NCI-H187 (cell line): ENCODE measurements around the gene PAM.

Experiments
- DNase-seq, 2 experiments: peaks; one replicate each; lab custom pipeline; 2025; lab: John Stamatoyannopoulos, UW

The PAM gene

GRCh38 chr5:102754767-102755431 is at the start of gene PAM:
Gene PAM, plus strand, starts transcription at chr5:102755305. Its CDS starts 110,891 bp downstream, at chr5:102866196.
- DNase-seq, result peak in 1 of 2 experiments; percentile 38

- DNase-seq, result no peak
Observed at GRCh38 chr5:102711525-102712385, 43.4 kb upstream of the PAM start.

- no peak for DNase-seq
Observed at GRCh38 chr5:102713278-102713677, 41.8 kb upstream of the PAM start.

DNA sequence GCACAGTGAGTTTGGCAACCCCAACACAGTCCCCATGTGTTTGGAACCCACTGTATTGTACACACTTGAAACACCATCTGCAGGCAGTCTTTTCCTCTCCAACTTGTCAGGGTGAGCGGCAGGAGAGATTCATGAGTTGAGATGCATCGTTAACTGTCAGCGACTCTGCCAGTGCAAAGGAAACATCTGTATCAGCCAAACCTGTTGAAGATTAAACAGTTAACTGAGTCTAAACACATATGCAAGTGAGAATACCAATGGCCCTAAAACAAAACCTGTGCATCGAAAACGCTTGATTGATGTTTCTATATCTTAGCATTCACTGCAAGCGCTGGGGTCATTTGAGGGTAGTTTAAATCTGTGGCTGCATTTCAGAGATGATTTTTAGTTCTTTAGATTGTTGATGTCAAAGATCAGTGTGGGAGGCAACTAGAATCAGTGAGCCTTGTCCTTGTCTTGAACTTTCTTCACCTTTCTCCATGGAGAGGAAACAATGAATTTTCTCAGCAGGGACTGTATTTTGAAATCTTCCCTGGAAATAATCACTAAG is 41.3 kb upstream of the PAM start:
- no peak for DNase-seq

DNA sequence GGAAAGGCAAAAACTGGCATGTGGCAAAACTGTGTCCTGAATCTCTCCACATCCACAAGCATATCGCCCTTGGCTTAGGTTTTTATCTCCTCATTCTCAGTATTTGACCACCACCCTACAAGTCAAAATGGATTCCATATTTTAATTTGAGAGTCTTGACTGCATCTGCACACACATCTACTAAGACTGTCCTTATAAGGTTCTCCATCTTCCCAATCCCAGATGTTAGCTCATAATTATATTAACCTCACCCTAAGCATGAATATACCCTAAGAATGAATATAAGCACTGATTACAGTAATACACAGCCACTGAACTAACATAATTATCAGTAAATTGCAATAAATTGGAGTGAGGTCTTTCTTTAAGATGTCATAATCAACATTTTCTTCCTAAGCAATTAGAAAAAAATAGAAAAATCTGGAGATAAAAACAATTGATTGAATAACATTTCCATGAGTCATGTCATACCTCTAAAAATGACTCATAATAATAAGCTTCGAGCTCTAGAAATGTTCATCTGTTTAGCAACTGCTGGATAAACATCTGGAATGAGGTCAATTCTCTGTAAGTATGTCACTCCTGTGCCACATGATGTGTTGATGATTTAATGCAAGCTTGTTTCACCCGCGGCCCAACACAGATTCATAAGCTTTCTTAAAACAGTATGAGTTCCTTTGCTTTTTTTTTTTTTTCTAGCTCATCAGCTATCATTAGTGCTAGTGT is 39.9 kb upstream of the PAM start:
- DNase-seq, result no peak

DNA sequence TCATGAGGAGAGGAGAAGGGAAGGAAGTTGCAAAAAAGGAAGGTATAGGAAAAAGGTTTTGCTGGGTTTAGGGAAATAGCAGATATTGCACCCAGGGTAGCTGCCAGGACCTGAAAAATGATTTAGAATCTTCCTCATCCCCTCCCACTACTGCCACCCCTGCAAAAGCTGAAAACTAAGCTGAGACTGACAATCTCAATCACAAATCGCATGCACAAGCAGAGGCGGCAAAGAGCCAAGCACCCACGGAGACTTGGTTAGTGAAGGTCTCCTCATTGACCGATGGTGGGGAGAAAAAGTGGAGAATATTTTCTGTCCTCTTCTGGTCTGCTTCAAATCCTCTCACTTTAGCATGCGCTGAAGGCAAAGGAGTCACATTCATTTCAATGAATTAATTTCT is 39.1 kb upstream of the PAM start:
- DNase-seq, result no peak

GRCh38 chr5:102718819-102719218 is 36.3 kb upstream of the PAM start:
- no peak for DNase-seq

- DNase-seq, result no peak
Observed at GRCh38 chr5:102719886-102720285, 35.2 kb upstream of the PAM start.

DNA sequence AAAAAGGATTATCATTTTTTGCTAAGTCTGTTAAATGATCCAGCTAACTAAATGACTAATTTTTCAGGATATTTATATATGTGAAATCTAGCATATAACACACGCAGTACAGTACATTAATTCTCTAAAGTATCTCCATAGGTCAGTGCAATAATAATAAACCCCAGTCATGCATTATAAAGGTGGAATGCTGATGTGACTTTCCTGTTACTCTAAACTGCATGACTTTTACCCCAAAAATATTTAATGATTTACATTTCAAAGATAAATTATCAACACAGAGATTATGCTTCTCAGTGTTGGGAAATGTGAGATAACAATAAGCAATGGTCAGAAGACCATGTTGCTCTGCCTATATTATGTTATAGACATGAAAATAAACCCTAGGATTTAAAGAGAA is 34.1 kb upstream of the PAM start:
- DNase-seq, result no peak

DNA sequence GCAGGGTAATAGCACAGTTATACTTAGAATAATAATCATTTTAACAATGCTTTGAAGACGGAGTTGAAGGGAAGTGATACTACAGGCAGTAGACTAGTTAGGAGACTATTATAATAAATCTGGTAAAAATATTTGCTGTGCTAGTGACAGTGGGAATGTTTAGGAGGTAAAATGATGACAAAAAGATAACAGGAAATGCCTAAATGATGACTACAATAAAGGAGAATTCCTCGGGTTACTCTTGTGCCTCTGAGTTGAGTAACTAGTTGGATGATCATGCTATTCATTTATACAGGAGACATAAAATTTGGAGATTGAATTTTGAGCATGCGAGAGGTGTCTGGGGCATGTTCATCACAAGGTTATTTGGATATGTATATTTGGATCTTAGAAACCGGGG is 32.2 kb upstream of the PAM start:
- no peak for DNase-seq

GRCh38 chr5:102731693-102732092 is 23.4 kb upstream of the PAM start:
- no peak for DNase-seq

DNA sequence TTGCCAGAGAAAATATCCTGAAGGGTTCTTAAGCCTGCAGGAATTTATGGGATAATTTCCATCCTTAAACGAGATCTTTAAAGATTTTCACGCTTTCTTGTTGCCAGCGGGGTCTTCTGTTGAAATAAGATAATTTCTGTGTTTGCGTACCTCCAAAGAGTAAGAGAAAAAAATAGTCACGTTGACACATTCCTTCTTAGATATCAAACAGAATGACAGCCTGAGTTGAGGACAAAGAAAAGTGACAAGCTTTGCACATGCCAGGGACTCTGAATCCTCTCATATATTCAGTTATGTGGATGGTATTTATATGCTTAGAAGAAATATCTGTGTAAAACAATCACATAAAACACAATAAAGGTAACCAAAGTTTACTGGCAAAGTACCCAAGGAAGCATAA is 21.6 kb upstream of the PAM start:
- no peak for DNase-seq

- no peak for DNase-seq
Observed at GRCh38 chr5:102737161-102737560, 17.9 kb upstream of the PAM start.

GRCh38 chr5:102737805-102738469 is 17.2 kb upstream of the PAM start:
- DNase-seq, result no peak

DNA sequence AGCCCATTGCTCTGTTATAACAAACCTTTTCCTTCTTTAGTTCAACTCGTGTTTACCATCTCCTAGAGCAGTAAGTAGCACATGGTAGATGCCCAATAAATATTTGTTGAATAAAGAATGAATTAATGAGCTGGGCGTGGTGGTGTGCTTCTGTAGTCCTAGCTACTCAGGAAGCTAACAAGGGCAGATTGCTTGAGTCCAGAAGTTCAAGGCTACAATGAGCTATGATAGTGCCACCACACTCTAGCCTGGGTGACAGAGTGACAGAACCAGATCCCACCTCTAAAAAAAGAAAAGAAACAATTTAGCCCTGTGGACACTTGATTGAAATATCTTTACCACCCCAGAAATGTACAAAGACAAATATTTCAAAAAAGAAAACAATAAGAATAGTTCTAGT is 14.6 kb upstream of the PAM start:
- no peak for DNase-seq

GRCh38 chr5:102742215-102742614 is 12.9 kb upstream of the PAM start:
- DNase-seq, result no peak

DNA sequence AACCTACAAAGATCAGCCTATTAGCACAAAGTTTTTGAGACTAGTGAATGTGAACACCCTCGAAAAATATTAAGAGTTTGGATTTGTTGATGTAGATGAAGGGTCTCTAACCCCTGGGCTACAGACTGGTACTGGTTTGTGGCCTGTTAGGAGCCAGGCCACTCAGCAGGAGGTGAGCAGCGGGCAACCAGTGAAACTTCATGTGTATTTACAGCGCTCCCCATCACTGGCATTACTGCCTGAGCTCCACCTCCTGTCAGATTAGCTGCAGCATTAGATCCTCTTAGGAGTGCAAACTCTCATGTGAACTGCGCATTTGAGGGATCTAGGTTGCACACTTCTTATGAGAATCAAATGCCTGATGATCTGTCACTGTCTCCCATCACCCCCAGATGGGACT is 11.2 kb upstream of the PAM start:
- DNase-seq, result no peak

DNA sequence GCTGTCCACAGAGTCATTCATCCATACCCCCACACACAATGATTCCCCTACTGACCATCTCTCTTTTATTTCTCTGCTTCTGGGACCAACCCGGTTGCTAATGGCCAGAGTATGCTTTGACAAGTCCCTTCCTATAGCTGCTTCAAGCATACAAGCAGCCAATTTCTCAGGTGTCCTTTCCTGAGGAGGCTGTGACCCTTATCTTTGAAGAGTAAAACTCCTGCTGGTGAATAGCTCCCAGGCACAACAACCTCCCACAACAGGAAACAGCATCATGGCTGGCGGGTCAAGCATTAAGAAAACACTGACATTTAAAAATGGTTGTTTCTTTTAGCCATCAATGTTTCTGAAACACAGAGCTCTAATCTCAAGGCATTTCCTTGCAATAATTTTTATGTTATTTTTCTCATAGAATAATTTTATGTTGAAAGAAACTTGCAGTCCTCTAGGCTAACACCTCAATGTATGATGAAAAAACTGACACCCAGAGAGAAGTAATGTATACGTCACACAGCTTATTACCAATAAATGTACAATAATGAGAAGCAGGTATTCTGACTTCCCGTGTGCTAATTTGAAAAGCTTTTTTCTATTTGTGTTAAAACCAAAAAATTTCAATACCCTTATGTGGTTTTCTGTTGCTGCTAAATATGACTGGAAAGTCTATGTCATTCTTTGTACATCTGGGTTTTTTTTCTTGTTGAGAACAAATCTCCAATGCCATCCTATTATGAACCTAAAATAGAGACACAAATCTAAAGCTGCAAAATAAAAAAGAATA is 7.5 kb upstream of the PAM start:
- DNase-seq, result no peak

DNA sequence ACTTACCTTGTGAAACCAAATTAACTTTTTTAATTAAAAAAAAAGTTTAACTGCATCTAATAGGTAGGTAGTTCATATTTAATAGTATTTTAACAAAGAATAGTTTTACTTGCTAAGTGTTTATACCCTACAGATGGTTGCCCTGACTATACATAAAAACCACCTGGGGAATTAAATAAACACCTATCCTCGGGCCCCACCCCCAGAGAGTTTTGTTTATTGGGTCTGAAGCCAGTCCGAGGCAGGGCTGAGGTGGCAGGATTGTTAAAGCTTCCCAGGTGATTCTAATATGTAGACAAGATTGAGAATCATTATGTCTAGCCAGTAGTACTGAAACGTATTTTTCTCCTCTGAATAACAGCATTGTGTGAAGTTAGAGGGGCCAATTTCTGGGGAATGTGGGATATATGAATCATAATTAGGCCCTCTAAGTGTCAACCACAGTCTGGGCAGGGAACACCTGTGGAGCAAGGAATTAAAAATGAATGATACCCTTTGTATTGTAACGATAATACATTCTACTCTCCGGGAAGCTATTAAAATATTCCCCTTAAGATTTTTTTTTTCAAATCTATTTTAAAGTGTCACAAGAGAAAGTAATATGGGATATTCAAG is 5.6 kb upstream of the PAM start:
- DNase-seq, result no peak

DNA sequence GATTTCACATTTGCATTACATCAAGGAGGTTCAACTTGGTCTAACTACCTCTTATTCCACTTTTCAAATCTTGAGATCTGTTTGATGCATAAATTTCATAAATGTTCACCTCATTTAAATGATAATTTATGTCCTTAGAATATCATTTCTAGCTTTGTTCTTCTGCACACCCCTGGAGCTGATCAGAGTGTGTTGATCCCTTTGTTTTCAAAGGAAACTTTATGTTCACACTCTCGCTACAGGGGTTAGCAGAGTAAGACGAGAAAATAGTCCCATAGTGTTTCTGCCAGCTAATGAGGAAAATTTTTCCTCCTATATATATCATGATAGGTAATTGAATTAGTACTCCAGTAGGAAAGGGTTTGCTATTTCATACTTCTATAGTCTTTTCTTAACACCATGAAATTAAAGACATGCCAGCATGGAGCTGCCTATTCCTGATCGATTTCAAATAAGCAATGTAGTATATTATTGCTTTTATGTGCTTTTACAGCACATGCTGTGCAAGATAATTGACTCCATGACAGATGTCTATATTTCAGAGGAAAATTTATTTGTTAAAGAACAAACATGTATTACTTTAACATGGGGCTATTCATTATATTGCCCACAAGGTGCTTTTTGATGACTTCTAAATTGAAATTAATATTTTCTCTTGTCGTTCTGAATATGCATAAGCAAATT is 4.8 kb upstream of the PAM start:
- DNase-seq, result no peak
